AG04450 (cell line): ENCODE measurements around the gene SND1. TPM values are rescaled to one million over a fixed set of nuclear protein-coding genes. Genes with fewer than 3 reads are reported as not detected.
A peak's percentile ranks its signal among the peaks of the same experiment; 100 is the strongest.

Experiments
- CTCF ChIA-PET: fragments of 300-600, 350-600 bp; formaldehyde crosslinking; extraction: SDS; loops from one replicate; lab custom pipeline; 2022; ENCODE audit warnings: antibody characterized with exemption, inconsistent platforms; lab: Charles Lee
- POLR2A ChIA-PET: fragments of 350-600 bp; formaldehyde crosslinking; extraction: SDS; loops from one replicate; lab custom pipeline; 2021; ENCODE audit warnings: antibody characterized with exemption, inconsistent platforms; lab: Yijun Ruan, JAX
- DNase-seq: peaks from one replicate; pipeline ENCODE4 v3.0.0-alpha.2; 2011; ENCODE audit warnings: low read depth, low spot score
- H3K27ac ChIP-seq: one replicate; pipeline ENCODE4 v1.5.1; 2012; ENCODE audit warnings: low read depth, low read length, control low read depth
- H3K27me3 ChIP-seq: one replicate; pipeline ENCODE4 v1.6.0; 2012; ENCODE audit warnings: low read length; ENCODE audit not compliant: control insufficient read depth, insufficient read depth
- H3K4me3 ChIP-seq: 2 replicates; pipeline ENCODE4 v1.5.1; 2011; ENCODE audit warnings: mild to moderate bottlenecking, low read depth, low read length, control low read depth
- H3K9me3 ChIP-seq: 2 replicates; pipeline ENCODE4 v1.5.1; 2012; ENCODE audit warnings: low read length; ENCODE audit not compliant: control insufficient read depth, insufficient read depth
- CTCF ChIP-seq: IDR thresholded peaks from 2 replicates; pipeline ENCODE4 v1.5.1; 2011; ENCODE audit warnings: low read depth, low read length, control low read depth, inconsistent platforms
- polyA plus RNA-seq: library from polyadenylated mRNA; depleted of rRNA; stranded (reverse); fragments of >200 nt; gene quantifications from 2 replicates; pipeline ENCODE4 v1.2.3, GENCODE V29; 2011

Gene SND1
- polyA plus RNA-seq, 1 experiment, result 247 TPM

- no peak for DNase-seq
- CTCF ChIA-PET, result no interaction called here
- H3K9me3 ChIP-seq, result no peaks in the 10 kb centered on the region
- peak overlapping the region; percentile 4 for H3K27ac ChIP-seq
- POLR2A ChIA-PET, result interaction anchor here (0.9 kb wide), 2 partner anchors 10 to 63 kb away, joined by 3 read pairs; no protein-coding TSS in a partner anchor
- H3K4me3 ChIP-seq, result no peak overlapping the region
- TF ChIP-seq CTCF, result no peak
- no peaks in the 10 kb centered on the region for H3K27me3 ChIP-seq
Observed at GRCh38 chr7:127644484-127644883, 7.5 kb upstream of the SND1 start.

- ChIA-PET POLR2A (no interaction called here), CTCF (no interaction called here)
- Histone ChIP-seq H3K27ac (no peak overlapping the region), H3K4me3 (no peak overlapping the region), H3K27me3 (no peaks in the 10 kb centered on the region), H3K9me3 (peaks cover 4% of the 10 kb centered on the region; the same call in 1 of the 2 replicates)
- TF ChIP-seq CTCF, result no peak
- no peak for DNase-seq
Observed at GRCh38 chr7:127647636-127648035, 4.4 kb upstream of the SND1 start.

- no peak overlapping the region for H3K4me3 ChIP-seq
- TF ChIP-seq CTCF, result no peak
- no peaks in the 10 kb centered on the region for H3K27me3 ChIP-seq
- POLR2A ChIA-PET, result no interaction called here
- CTCF ChIA-PET, result no interaction called here
- peaks cover 4% of the 10 kb centered on the region; the same call in 1 of the 2 replicates for H3K9me3 ChIP-seq
- H3K27ac ChIP-seq, result no peak overlapping the region
- no peak for DNase-seq
Observed at GRCh38 chr7:127648986-127649385, 3.0 kb upstream of the SND1 start.

- ChIA-PET POLR2A (interaction anchor here (0.9 kb wide), 1 partner anchor 62 kb away, joined by 7 read pairs; the partner anchor contains the start of gene ARF5), CTCF (interaction anchor here (1.1 kb wide), 1 partner anchor 62 kb away, joined by 3 read pairs; no protein-coding TSS in a partner anchor)
- H3K4me3 ChIP-seq, result peak overlapping the region; percentile 96
- H3K27me3 ChIP-seq, result no peaks in the 10 kb centered on the region
- peak overlapping the region; percentile 96 for H3K27ac ChIP-seq
- no peak for TF ChIP-seq CTCF
- no peak for DNase-seq
- H3K9me3 ChIP-seq, result peaks cover 4% of the 10 kb centered on the region; the same call in 1 of the 2 replicates
Observed at GRCh38 chr7:127650847-127651555, 993 bp upstream of the SND1 start.
